Mucosa of stomach (tissue), 1 donor: ENCODE results near the gene SMIM44.
"Not testable (repeated sequence)": the region's sequence is repeated elsewhere in the genome, so short reads cannot be mapped to it uniquely, and the experiment has no call there.

Experiments
- H3K27me3 ChIP-seq: one replicate; pipeline ENCODE4 v1.7.0; 2013; ENCODE audit warnings: mild to moderate bottlenecking, low read length; ENCODE audit not compliant: control insufficient read depth, insufficient read depth
- H3K36me3 ChIP-seq: one replicate; pipeline ENCODE4 v1.7.0; 2013; ENCODE audit warnings: low read length; ENCODE audit not compliant: control insufficient read depth, insufficient read depth
- H3K4me1 ChIP-seq: one replicate; pipeline ENCODE4 v1.7.0; 2013; ENCODE audit warnings: mild to moderate bottlenecking, low read length; ENCODE audit not compliant: control insufficient read depth, insufficient read depth
- H3K4me3 ChIP-seq: one replicate; pipeline ENCODE4 v1.7.0; 2013; ENCODE audit warnings: low read length
- H3K9ac ChIP-seq: one replicate; pipeline ENCODE4 v1.7.0; 2013; ENCODE audit warnings: mild to moderate bottlenecking, low read length, moderate library complexity
- H3K9me3 ChIP-seq: one replicate; pipeline ENCODE4 v1.7.0; 2013; ENCODE audit warnings: mild to moderate bottlenecking, low read length, moderate library complexity; ENCODE audit not compliant: control insufficient read depth
- donor health status: Pancreatic carcinoma.

SMIM44 gene

DNA sequence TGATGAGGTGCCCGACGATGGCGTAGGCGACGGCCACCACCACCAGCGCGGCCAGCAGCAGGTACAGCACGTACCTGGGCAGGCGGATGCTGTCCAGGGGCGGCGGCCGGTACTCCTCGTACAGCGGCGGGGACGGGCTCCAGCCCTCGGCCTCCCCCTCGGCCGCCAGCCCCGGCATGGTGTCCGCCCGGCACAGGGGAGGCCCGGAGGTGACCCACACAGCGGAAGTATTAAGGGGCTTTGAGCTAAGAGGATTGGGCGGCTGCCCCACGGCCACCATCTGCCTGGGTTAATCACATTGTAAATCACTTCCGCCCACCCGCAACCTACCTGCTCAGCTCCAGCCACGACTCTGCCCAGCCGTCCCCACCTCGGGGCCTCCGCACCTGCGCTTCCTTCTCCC lies at the start of gene SMIM44:
SMIM44 (minus strand) TSS at position 216 of the 403 bp plus-strand sequence; CDS start at position 178, 38 bp downstream.
- no peaks in the 10 kb centered on the region for H3K36me3 ChIP-seq
- H3K9ac ChIP-seq: peak within 1 kb of the TSS; percentile 84
- no peaks in the 10 kb centered on the region for H3K9me3 ChIP-seq
- peaks cover 40% of the 10 kb centered on the region for H3K4me1 ChIP-seq
- H3K27me3 ChIP-seq: peaks cover 4% of the 10 kb centered on the region
- H3K4me3 ChIP-seq: peak within 1 kb of the TSS; percentile 31

DNA sequence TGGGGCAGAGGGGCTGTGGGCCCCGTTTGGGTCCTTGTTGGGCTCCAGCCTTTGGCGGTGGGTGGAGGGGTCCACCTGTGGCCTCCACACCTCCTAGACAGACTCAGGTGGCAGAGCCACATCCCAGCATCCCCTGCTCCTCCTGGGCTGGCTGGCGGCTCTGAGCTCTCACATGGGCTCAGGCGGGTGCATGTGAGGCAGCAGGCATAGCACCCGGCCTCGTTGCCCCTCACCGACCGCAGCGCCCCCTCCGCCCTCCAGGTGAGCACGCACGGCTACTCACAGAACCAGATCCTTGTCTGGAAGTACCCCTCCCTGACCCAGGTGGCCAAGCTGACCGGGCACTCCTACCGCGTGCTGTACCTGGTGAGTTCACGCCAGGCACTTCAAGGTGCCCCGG lies 49.8 kb upstream of the SMIM44 start:
- Histone ChIP-seq H3K36me3 (peaks cover 7% of the 10 kb centered on the region), H3K9me3 (no peaks in the 10 kb centered on the region), H3K27me3 (no peaks in the 10 kb centered on the region), H3K9ac (no peak overlapping the region), H3K4me1 (no peaks in the 10 kb centered on the region), H3K4me3 (no peak overlapping the region)

DNA sequence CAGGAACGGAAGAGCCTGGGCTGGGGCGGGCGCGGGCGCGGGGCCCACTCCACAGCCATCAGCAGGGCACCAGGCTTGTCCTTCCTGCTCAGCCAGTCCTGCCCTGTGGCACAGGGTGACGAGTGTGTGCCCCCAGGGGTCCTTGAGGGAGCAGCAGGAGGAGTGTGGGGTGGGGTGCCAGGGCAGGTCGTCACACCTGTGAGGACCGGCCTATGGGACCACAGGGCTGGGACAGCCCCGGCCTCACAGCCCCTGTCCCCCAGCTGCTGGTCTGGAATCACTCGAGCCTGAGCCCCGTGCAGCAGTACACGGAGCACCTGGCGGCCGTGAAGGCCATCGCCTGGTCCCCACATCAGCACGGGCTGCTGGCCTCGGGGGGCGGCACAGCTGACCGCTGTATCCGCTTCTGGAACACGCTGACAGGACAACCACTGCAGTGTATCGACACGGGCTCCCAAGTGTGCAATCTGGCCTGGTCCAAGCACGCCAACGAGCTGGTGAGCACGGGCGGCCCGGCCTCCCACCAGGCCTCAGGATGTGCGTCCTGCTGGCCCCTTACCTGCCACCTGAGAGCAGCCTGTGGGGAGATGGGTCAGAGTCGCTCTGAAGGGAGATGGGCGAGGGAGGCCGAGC lies 49.0 kb upstream of the SMIM44 start:
- H3K9ac ChIP-seq: no peak overlapping the region
- no peak overlapping the region for H3K4me3 ChIP-seq
- H3K4me1 ChIP-seq: no peaks in the 10 kb centered on the region
- H3K9me3 ChIP-seq: no peaks in the 10 kb centered on the region
- no peaks in the 10 kb centered on the region for H3K27me3 ChIP-seq
- H3K36me3 ChIP-seq: peaks cover 11% of the 10 kb centered on the region

DNA sequence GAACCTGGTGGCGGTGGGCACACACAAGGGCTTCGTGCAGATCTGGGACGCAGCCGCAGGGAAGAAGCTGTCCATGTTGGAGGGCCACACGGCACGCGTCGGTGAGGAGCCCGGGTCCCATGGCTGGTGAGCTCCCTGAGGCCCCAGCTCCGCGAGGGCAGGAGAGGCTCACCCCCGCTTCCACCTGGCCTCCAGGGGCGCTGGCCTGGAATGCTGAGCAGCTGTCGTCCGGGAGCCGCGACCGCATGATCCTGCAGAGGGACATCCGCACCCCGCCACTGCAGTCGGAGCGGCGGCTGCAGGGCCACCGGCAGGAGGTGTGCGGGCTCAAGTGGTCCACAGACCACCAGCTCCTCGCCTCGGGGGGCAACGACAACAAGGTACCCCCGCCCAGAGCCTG lies 48.5 kb upstream of the SMIM44 start:
- Histone ChIP-seq H3K27me3 (no peaks in the 10 kb centered on the region), H3K4me3 (no peak overlapping the region), H3K4me1 (no peaks in the 10 kb centered on the region), H3K9me3 (no peaks in the 10 kb centered on the region), H3K36me3 (peaks cover 16% of the 10 kb centered on the region), H3K9ac (no peak overlapping the region)

DNA sequence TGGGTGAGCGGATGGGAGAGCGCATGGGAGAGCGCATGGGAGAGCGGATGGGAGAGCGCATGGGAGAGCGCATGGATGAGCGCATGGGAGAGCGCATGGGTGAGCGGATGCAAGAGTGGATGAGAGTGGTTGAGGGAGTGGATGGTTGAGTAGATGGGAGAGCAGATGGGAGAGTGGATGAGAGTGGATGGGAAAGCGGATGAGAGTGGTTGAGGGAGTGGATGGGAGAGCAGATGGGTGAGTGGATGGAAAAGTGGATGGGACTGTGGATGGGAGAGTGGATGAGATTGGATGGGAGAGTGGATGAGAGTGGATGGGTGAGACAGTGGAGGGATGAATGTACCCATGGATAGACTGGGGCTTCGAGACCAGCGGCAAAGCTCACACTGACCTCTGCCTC lies 47.1 kb upstream of the SMIM44 start:
- Histone ChIP-seq H3K27me3 (no peaks in the 10 kb centered on the region), H3K9ac (no peak overlapping the region), H3K4me1 (no peaks in the 10 kb centered on the region), H3K36me3 (peaks cover 14% of the 10 kb centered on the region), H3K9me3 (no peaks in the 10 kb centered on the region), H3K4me3 (no peak overlapping the region)

DNA sequence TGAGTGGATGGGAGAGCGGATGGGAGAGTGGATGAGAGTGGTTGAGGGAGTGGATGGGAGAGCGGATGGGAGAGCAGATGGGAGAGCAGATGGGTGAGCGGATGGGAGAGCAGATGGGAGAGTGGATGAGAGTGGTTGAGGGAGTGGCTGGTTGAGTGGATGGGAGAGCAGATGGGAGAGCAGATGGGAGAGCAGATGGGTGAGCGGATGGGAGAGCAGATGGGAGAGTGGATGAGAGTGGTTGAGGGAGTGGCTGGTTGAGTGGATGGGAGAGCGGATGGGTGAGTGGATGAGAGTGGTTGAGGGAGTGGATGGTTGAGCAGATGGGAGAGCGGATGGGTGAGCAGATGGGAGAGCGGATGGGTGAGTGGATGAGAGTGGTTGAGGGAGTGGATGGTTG lies 46.1 kb upstream of the SMIM44 start:
- H3K4me3 ChIP-seq: not testable (repeated sequence)

DNA sequence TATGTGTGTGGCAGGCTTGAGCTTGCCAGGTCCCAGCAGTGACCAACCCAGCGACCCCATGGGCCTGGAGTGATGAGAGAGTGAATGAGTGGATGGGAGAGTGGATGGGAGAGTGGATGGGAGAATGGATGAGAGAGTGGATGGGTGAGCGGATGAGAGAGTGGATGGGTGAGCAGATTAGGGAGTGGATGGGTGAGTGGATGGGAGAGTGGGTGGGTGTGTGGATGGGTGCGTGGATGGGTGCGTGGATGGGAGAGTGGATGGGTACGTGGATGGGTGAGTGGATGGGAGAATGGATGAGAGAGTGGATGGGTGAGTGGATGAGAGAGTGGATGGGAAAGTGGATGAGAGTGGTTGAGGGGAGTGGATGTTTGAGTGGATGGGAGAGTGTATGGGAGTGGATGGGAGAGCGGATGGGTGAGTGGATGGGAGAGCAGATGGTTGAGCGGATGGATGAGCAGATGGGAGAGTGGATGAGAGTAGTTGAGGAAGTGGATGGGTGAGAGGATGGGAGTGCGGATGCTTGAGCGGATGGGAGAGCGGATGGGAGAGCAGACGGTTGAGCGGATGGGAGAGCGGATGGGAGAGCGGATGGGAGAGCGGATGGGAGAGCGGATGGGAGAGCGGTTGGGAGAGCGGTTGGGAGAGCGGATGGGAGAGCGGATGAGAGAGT lies 45.4 kb upstream of the SMIM44 start:
- peaks cover 10% of the 10 kb centered on the region for H3K36me3 ChIP-seq

More for the DNA sequence above, 46.1 kb upstream of the SMIM44 start:
- H3K36me3 ChIP-seq, H3K9ac ChIP-seq, H3K9me3 ChIP-seq, H3K27me3 ChIP-seq, H3K4me1 ChIP-seq: not testable (repeated sequence)

DNA sequence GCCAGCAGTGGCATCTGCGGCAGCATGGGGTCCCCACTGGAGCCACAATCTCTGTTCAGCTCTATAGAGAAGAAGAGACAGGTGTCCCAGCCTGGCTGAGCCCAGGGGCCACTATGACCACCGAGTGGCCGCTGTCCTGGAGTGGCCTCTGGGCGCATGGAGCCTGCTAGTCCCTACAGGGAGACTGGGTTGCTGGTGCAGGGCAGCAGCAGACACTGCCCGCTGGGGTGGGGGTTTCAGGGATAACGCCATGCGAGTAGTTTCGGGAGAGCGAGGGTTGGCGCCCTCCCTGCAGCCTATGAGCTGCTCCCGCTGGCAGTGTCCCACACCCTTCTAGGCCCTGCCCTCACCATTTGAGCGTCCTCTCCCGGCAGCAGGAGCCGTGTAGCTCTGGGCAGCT lies 44.8 kb upstream of the SMIM44 start:
- no peaks in the 10 kb centered on the region for H3K4me1 ChIP-seq
- no peak overlapping the region for H3K9ac ChIP-seq
- no peaks in the 10 kb centered on the region for H3K9me3 ChIP-seq
- H3K27me3 ChIP-seq: no peaks in the 10 kb centered on the region
- H3K4me3 ChIP-seq: no peak overlapping the region
- H3K36me3 ChIP-seq: peaks cover 10% of the 10 kb centered on the region

More for the DNA sequence above, 45.4 kb upstream of the SMIM44 start:
- Histone ChIP-seq H3K9ac (no peak overlapping the region), H3K27me3 (no peaks in the 10 kb centered on the region), H3K9me3 (no peaks in the 10 kb centered on the region), H3K4me3 (no peak overlapping the region), H3K4me1 (no peaks in the 10 kb centered on the region)

DNA sequence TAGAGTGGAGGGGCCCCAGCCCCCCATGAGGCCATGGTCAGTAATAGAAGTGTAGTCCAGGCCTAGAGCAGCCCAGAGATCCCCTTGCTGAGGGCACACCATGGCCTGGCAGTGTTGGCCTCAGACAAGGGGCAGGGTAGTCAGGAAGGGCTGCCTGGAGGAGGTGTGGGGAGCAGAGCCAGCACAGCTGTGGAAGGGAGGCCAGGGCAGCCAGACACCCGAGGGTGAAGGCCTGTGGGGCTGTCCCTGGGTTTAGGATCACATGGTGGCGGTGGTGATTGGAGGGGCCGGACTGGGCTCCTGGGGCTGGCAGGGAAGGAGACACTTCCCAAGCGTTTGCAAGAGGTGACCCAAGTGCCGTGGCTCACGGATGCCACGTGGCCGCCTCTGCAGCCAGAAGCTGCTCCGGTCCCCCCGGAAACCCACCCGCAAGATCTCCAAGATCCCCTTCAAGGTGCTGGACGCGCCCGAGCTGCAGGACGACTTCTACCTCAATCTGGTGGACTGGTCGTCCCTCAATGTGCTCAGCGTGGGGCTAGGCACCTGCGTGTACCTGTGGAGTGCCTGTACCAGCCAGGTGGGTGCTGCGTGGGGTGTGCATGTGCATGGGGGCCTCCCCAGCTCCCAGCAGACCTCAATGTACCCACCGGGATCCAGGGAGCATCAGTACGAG lies 44.1 kb upstream of the SMIM44 start:
- no peaks in the 10 kb centered on the region for H3K4me1 ChIP-seq
- H3K36me3 ChIP-seq: peaks cover 10% of the 10 kb centered on the region
- no peak overlapping the region for H3K4me3 ChIP-seq
- H3K9ac ChIP-seq: no peak overlapping the region
- no peaks in the 10 kb centered on the region for H3K27me3 ChIP-seq
- no peaks in the 10 kb centered on the region for H3K9me3 ChIP-seq

DNA sequence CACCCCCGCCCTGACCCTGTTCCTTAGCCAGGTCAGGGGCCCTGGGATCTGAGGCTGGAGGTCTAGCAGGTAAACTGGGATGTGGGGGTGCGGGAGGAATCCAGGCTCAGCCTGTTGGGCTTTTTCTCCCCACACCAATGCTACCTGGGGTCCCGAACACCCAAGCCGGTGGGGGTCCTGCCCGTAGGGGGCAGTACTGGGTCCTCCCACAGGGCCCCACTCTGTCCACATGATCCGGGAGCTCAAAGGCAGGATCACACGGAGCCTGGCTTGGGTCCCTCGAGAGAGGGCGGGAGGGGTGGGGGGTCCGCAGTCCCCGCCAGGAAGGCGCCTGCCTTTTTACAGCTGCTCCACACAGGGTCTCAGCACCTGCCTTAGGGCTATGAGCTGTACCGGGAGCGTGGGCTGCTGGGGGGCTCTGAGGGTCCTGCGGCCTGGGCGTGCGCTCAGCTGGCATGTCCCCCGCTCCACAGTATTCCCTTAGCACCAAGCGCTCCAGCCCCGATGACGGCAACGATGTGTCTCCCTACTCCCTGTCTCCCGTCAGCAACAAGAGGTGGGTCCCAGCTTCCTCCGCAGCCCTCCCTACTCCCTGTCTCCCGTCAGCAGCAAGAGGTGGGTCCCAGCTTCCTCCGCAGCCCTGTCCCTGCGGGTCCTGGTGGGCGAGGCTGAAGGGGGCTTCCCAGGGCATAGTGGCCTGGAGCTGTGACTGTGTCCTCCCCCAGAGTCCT lies 43.4 kb upstream of the SMIM44 start:
- Histone ChIP-seq H3K4me1 (no peaks in the 10 kb centered on the region), H3K36me3 (peaks cover 10% of the 10 kb centered on the region), H3K27me3 (no peaks in the 10 kb centered on the region), H3K4me3 (no peak overlapping the region), H3K9ac (no peak overlapping the region), H3K9me3 (no peaks in the 10 kb centered on the region)

DNA sequence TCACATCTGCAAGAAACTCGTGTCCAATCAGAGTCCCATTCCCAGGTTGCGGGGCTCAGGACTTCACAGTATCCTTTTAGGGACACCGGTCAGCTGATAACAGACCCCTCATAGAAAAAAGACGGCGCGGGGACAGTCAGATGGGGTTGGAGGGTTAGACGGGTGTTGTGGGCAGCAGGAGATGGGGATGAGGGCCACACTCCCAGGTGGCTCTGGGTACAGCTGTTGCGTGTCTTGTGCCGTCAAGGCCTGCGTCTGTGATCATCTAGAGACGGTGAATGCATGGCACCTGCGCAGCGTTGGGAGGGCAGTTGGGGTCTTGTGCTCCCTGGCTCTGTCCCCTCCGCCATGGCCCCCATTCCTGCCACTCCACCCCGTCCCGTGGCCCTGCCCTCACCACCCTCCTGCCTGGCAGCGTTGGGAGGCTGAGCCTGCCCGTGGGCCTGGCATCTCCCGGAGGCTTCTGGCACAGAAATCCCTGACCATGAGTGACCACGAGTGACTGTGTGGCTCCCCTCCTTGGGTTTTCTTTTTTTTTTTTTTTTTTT lies 41.7 kb upstream of the SMIM44 start:
- Histone ChIP-seq H3K36me3 (peaks cover 10% of the 10 kb centered on the region), H3K9me3 (no peaks in the 10 kb centered on the region), H3K4me1 (peaks cover 9% of the 10 kb centered on the region), H3K4me3 (no peak overlapping the region), H3K9ac (no peak overlapping the region), H3K27me3 (no peaks in the 10 kb centered on the region)
